GM12878 (cell line): Measurements from ENCODE around the gene NEK11.

ENCODE experiments used
- TF ChIP-seq, protein P1 (sequence below): fragments of 450-650 bp; formaldehyde crosslinking; IDR thresholded peaks from 2 replicates; pipeline ENCODE4 v1.4.0; 2022; ENCODE audit warnings: mild to moderate bottlenecking, moderate library complexity
- TF ChIP-seq, protein P2 (sequence below), 3 experiments: IDR thresholded peaks in 2 of 3; conservative IDR thresholded peaks in 1 of 3; 2 replicates each; pipeline ENCODE4 v1.5.1; 2011; ENCODE audit warnings: low read depth in 3 of 3, low read length in 3 of 3, mild to moderate bottlenecking in 3 of 3, control low read depth in 2 of 3, moderate library complexity in 2 of 3, inconsistent platforms in 1 of 3, mixed read lengths in 1 of 3; ENCODE audit not compliant: control insufficient read depth in 2 of 3, insufficient read depth in 1 of 3; ENCODE audit errors: extremely low read depth in 1 of 3
- TF ChIP-seq, protein P3 (sequence below): fragments of 450-650 bp; formaldehyde crosslinking; IDR thresholded peaks from 2 replicates; pipeline ENCODE4 v1.5.0; 2022; ENCODE audit warnings: mild to moderate bottlenecking, missing genetic modification characterization

DNA sequence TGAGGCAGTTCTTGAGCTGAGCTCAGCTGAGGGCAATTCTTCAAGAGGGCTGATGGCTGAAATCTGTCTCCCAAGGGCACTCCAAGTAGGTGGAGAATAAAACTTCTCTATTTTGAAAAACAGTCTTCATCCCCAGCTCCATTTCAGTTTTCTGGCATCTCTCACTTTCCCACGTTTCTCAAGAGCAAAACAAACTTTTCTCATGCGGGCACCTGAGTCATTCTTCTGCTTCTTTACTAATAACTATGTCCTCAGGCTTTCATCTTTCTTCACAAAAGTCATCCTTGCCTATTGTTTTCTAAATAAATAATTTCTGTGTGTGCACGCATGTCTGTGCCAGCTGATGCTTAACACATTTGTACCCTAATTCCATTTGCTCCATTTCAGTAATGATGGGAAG lies 258.8 kb downstream of the NEK11 start:
- TF ChIP-seq, protein P1, sequence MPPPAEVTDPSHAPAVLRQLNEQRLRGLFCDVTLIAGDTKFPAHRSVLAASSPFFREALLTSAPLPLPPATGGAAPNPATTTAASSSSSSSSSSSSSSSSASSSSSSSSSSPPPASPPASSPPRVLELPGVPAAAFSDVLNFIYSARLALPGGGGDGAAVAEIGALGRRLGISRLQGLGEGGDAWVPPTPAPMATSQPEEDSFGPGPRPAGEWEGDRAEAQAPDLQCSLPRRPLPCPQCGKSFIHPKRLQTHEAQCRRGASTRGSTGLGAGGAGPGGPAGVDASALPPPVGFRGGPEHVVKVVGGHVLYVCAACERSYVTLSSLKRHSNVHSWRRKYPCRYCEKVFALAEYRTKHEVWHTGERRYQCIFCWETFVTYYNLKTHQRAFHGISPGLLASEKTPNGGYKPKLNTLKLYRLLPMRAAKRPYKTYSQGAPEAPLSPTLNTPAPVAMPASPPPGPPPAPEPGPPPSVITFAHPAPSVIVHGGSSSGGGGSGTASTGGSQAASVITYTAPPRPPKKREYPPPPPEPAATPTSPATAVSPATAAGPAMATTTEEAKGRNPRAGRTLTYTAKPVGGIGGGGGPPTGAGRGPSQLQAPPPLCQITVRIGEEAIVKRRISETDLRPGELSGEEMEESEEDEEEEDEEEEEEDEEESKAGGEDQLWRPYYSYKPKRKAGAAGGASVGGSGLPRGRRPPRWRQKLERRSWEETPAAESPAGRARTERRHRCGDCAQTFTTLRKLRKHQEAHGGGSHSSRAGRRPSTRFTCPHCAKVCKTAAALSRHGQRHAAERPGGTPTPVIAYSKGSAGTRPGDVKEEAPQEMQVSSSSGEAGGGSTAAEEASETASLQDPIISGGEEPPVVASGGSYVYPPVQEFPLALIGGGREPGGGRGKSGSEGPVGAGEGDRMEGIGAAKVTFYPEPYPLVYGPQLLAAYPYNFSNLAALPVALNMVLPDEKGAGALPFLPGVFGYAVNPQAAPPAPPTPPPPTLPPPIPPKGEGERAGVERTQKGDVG (CRISPR knock-in tag): no peak
- TF ChIP-seq, protein P2, sequence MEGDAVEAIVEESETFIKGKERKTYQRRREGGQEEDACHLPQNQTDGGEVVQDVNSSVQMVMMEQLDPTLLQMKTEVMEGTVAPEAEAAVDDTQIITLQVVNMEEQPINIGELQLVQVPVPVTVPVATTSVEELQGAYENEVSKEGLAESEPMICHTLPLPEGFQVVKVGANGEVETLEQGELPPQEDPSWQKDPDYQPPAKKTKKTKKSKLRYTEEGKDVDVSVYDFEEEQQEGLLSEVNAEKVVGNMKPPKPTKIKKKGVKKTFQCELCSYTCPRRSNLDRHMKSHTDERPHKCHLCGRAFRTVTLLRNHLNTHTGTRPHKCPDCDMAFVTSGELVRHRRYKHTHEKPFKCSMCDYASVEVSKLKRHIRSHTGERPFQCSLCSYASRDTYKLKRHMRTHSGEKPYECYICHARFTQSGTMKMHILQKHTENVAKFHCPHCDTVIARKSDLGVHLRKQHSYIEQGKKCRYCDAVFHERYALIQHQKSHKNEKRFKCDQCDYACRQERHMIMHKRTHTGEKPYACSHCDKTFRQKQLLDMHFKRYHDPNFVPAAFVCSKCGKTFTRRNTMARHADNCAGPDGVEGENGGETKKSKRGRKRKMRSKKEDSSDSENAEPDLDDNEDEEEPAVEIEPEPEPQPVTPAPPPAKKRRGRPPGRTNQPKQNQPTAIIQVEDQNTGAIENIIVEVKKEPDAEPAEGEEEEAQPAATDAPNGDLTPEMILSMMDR (IDR thresholded peaks at IDR 0.05 in 2 of 3, conservative IDR thresholded peaks at IDR 0.05 in 1 of 3; ENCODE audit: control insufficient read depth in 2 of 3, extremely low read depth in 1 of 3, insufficient read depth in 1 of 3, low read depth in 3 of 3, low read length in 3 of 3): no peak
- TF ChIP-seq, protein P3, sequence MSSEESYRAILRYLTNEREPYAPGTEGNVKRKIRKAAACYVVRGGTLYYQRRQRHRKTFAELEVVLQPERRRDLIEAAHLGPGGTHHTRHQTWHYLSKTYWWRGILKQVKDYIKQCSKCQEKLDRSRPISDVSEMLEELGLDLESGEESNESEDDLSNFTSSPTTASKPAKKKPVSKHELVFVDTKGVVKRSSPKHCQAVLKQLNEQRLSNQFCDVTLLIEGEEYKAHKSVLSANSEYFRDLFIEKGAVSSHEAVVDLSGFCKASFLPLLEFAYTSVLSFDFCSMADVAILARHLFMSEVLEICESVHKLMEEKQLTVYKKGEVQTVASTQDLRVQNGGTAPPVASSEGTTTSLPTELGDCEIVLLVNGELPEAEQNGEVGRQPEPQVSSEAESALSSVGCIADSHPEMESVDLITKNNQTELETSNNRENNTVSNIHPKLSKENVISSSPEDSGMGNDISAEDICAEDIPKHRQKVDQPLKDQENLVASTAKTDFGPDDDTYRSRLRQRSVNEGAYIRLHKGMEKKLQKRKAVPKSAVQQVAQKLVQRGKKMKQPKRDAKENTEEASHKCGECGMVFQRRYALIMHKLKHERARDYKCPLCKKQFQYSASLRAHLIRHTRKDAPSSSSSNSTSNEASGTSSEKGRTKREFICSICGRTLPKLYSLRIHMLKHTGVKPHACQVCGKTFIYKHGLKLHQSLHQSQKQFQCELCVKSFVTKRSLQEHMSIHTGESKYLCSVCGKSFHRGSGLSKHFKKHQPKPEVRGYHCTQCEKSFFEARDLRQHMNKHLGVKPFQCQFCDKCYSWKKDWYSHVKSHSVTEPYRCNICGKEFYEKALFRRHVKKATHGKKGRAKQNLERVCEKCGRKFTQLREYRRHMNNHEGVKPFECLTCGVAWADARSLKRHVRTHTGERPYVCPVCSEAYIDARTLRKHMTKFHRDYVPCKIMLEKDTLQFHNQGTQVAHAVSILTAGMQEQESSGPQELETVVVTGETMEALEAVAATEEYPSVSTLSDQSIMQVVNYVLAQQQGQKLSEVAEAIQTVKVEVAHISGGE: no peak
